Measurements from ENCODE around the gene TSR3.

Gene TSR3

DNA sequence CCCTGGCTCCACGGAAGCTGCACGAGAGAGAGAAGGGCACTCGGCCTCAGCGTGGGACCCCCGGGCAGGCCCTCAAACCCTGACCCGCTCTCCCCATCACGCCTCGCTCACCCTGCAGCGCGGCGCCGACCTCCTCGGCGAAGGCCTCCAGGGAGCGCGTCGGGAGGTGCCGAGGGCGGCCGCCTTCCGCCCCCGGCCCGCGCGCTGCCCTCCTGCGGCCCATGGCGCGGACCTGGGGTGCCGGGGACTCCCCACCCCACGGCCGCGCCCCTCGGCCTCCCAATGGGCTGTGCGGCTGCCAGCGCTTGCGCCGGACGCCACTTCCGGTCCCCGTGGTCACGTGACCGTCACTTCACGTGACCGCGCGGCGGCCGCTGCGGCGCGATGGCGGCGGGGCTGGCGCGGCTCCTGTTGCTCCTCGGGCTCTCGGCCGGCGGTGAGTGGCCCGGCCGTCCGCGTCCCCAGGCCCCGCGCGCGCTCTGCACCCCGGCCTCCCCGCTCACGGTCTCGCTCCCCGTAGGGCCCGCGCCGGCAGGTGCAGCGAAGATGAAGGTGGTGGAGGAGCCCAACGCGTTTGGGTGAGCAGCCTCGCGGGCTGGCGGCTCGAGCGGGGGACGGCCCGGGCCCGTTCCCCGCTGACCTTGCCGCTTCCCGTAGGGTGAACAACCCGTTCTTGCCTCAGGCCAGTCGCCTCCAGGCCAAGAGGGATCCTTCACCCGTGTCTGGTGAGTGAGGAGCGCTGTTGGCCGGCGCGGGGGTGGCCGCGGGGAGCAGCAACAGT, at the start of gene TSR3, which contains the start of gene GNPTG:
TSR3 (minus strand) TSS at position 297 of the 781 bp plus-strand sequence; CDS start at position 223, 74 bp downstream.
GNPTG (plus strand) TSS at position 350 of the 781 bp plus-strand sequence; CDS start at position 385, 35 bp downstream.
- peak; percentile 69 to 80 (median 72) for DNase-seq (ENCODE audit: low read depth in 3 of 3)

- no peak for DNase-seq (ENCODE audit: low read depth in 3 of 3)
Measured at GRCh38 chr16:1401061-1401757, 49.5 kb upstream of the TSR3 start.

DNA sequence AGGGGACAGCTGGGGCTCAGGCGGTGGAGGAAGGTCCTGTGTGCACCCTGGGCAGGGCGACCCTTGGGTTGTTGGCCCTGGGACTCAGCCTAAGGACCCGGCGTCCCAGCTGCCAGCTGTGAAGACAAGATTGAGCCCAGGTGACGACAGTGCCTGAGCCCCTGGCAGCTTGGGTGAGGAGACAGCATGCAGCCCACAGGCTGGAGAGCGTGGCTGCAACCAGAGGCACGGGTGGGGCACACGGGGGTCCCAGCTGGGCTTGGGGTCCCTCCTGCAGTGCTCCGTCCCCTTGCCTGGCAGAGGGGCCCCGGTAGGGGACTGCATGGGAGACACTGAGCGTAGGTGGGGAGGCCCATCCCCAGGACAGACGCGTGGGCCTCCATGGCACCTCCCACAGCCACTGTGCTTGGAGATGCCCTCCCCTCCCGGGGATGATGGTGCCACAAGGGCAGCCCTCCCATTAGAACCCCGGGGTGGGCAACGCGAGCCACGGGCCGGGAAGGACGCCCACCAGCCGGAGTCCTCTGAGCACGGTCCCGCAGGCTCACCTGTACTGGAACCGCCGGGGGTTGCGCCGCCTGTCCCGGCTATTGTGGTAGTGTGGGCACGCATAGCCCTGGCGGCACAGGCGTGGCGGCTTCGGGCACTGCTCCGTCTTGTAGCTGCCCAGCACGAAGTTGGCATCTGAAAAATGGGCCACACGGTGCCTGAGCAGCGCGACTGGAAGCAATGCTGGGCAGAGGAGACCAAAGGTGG, 47.3 kb upstream of the TSR3 start:
- no peak for DNase-seq (ENCODE audit: low read depth in 3 of 3)

- DNase-seq (ENCODE audit: low read depth in 3 of 3) = no peak
Measured at GRCh38 chr16:1398351-1398750, 46.7 kb upstream of the TSR3 start.

DNA sequence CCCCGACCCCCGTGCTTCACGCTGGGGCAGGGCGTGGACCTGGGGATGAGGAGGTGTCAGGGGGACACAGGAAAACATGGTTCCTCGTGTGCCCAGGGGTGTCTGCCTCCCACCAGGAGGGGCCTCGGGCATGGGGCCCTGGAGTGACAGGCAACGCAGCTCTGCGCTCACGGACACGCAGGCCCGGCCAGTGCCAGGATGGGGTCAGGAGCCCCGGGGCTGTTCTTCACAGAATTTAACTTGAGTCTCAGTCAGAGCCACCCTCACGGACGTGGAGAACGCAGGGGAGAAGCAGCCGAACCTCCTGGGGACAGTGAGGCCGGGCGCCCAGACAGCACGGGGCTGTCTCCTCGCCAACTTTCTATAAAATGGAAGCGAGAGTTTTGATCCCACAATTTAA, 46.1 kb upstream of the TSR3 start:
- no peak for DNase-seq (ENCODE audit: low read depth in 3 of 3)

DNA sequence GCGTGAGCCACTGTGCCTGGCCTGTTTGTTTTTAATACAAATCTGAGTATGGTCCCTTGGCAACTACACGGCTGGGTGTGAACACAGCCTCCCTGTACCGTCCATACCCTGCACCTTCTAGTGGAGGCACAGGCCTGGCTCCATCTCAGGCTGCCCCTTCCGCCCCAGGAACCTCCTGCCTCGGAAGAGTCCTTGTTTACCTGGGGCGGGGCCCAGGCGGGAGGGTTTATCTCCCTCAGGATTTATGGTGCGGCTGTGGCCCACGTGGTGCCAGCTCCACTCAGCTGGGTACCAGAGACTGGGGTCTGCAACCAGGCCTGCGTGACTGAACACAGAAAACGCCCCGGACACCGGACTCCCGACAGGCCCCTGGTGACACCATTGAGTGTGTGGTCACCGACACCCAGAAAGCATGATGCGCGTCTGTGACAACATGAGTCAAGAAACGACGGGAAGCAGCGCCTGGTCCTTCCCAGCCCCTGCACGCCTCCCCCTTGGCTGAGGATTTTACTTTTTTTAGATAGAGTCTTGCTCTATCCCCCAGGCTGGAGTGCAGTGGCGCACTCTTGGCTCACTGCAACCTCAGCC, 43.9 kb upstream of the TSR3 start:
- DNase-seq (ENCODE audit: low read depth in 3 of 3) = no peak

GRCh38 chr16:1394367-1394951, 42.8 kb upstream of the TSR3 start:
- no peak for DNase-seq (ENCODE audit: low read depth in 3 of 3)

DNA sequence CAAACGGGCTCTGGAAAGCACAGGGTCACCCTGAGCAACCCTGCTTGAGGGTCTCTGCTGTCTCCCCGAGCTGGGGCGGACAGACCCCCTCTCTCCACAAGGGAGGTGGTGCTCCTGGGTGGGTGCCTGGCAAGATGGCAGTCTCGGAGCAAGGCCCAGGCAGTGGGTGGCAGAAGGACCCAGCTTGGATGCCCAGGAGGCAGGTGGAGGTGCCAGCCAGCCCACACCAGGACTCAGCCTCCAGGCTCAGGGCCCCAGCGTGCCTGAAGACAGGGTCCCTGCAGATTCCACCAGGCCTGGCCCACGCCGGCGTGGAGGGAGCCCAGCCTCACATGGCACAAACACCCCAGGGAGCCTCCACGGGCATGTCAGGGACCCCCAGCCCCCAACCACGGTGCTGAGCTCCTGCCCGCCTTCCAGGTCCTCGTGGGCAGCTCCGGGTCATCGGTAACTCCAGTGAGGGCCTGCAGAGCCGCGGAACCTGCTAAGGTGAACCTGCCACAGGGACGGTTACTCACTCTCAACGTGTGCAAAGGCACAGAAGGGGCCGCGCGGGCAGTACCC, 42.0 kb upstream of the TSR3 start:
- no peak for DNase-seq (ENCODE audit: low read depth in 3 of 3)

GRCh38 chr16:1392826-1393225, 41.1 kb upstream of the TSR3 start:
- no peak for DNase-seq (ENCODE audit: low read depth in 3 of 3)

- DNase-seq (ENCODE audit: low read depth in 3 of 3) = no peak
Measured at GRCh38 chr16:1390239-1390779, 38.6 kb upstream of the TSR3 start.

DNA sequence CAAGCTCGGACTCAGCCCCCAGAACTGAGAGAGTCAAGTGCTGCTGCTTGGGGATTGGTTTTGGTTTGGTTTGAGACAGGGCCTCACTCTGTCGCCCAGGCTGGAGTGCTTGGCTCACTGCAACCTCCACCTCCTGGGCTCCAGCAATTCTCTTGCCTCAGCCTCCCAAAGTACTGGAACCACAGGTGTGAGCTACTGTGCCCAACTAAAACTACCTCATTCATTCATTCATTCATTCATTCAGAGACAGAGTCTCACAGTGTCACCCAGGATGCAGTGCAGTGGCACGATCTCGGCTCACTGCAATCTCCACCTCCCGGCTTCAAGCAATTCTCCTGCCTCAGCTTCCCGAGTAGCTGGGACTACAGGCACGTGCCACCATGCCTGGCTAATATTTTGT, 38.1 kb upstream of the TSR3 start:
- DNase-seq (ENCODE audit: low read depth in 3 of 3) = no peak

- no peak for DNase-seq (ENCODE audit: low read depth in 3 of 3)
Measured at GRCh38 chr16:1387331-1387730, 35.7 kb upstream of the TSR3 start.

GRCh38 chr16:1385232-1385631, 33.6 kb upstream of the TSR3 start:
- DNase-seq (ENCODE audit: low read depth in 3 of 3) = no peak

DNA sequence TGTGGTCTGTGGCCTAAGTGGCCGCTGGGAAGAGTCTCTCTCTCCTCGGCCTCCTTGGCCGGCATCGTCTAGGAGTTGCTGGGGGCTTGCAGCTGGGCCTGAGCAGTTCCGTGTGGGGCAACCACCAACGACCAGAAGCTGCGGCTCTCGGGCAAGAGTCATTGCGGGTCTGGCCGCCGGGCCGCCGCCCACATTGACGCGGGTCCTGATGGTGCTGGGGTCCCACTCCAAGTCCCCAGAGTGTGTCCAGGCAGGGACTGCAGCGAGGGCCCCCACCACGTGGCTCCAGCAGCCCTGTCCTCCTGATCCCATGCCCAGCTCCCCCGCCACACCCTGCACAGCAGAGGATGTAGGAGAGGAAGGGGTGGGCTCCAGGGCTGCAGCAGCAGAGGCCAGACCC, 31.9 kb upstream of the TSR3 start:
- DNase-seq (ENCODE audit: low read depth in 3 of 3) = no peak

DNA sequence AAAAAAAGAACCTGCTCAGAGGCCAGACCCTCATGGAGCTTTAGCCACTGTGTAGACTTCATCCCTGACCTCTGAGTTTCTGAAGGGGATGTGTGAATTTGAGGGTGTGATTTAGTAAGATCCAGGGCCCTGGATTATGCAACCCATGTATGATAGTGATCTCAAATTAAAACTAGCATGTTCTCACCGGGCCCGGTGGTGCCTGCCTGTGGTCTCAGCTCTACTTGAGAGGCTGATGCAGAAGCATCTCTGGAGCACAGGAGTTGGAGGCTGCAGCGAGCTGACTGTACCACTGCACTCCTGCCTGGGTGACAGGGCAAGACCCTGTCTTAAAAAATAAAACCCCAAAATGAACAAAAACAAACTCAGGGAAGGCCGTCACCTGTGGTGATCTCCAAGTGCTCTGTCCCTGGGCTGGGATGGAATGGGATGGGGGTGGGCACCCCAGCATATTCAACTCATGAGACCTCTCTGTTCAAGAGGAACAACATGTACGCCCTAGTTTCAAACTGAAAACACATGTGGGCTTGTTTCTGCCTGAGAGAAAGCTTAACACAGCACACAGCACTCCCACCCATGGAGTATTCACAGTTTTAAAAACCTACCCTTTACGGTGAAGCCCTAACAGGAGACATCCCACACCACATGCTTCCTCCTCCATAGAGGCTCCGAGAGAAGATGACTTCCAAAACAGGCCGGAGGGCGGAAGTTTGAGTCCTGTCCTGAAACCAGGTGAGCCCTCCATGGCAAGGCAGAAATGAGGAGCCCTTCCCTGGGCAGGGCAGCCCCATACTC, 30.1 kb upstream of the TSR3 start:
- no peak for DNase-seq (ENCODE audit: low read depth in 3 of 3)

DNA sequence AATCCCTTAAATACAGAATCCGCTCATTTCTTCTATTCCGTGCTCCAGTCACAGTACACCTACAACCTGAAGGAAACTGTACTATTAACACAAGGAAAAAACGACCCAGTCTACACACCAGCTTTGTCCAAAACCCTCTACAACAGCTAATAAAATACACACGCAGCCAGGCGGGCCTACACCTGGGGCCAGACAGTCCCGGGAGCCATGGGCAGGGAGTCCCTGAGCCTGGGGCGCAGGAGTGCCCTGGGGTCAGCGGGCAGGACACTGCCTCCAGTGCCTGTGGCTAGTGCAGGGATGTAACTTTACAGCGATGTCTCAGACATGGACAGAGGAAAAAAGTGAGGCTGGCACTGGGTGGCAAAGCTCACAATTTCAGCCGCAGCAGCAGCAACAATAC, 28.5 kb upstream of the TSR3 start:
- no peak for DNase-seq (ENCODE audit: low read depth in 3 of 3)

- DNase-seq (ENCODE audit: low read depth in 3 of 3) = peak; percentile 37 to 81 (median 60)
Measured at GRCh38 chr16:1379304-1380076, 27.8 kb upstream of the TSR3 start.

DNA sequence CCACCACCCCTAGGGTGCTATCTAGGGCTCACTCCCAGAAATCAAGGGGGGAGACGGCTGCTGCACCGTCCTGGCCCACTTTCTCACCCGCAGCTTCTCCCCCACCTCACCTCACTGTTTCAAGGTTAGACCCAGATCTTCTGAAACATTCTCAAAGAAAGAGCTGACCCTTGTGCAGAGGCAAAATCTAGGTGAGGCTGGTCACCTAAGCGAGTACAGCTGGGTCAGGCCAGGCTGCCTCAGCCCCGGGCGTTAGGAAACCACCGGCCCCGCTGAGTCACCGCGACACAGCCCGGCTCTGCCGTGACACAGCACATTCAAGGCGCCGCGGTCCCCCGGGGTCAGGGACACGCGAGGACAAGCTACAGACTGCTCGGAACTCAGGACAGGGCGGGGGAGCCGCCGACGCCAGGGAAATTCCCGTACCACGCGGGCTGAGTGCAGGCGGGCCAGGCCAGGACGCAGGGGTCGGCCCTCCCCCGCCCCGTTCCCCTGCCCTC, 27.2 kb upstream of the TSR3 start:
- DNase-seq (ENCODE audit: low read depth in 3 of 3) = peak; percentile 39 to 73 (median 60)

Data from stimulated activated CD4-positive, alpha-beta T cell treated with anti-CD3 and anti-CD28 coated beads, TNF-alpha, amount 100 ng/mL, for 48 hours (primary cell).